DOHH2 (cell line): Measurements from ENCODE around the gene PRDM16.

Experiments
- H3F3A ChIP-seq: fragments of 200-600 bp; sonication (generic), shearing (Covaris generic); 2 replicates; pipeline ENCODE4 v1.6.0; 2016; ENCODE audit warnings: antibody characterized with exemption, mild to moderate bottlenecking; ENCODE audit not compliant: control insufficient read depth, insufficient read depth
- H3K27ac ChIP-seq: fragments of 200-600 bp; sonication (generic); 2 replicates; pipeline ENCODE4 v1.5.1; 2014; ENCODE audit warnings: low read depth, mild to moderate bottlenecking, low read length, moderate library complexity
- H3K27me3 ChIP-seq: fragments of 200-600 bp; sonication (generic); 2 replicates; pipeline ENCODE4 v1.6.1; 2014; ENCODE audit warnings: mild to moderate bottlenecking, low read length, mixed read lengths; ENCODE audit not compliant: control insufficient read depth
- H3K36me3 ChIP-seq: fragments of 200-600 bp; sonication (generic); 2 replicates; pipeline ENCODE4 v1.6.1; 2014; ENCODE audit warnings: mild to moderate bottlenecking, low read length, moderate library complexity, mixed read lengths; ENCODE audit not compliant: control insufficient read depth
- H3K4me1 ChIP-seq: fragments of 200-600 bp; sonication (generic); 2 replicates; pipeline ENCODE4 v1.6.1; 2014; ENCODE audit warnings: mild to moderate bottlenecking, low read length, mixed read lengths; ENCODE audit not compliant: control insufficient read depth
- H3K4me2 ChIP-seq: fragments of 200-600 bp; sonication (generic); 2 replicates; pipeline ENCODE4 v1.6.0; 2014; ENCODE audit warnings: mild to moderate bottlenecking, low read length, moderate library complexity
- H3K4me3 ChIP-seq: fragments of 200-600 bp; sonication (generic); 2 replicates; pipeline ENCODE4 v1.5.1; 2014; ENCODE audit warnings: mild to moderate bottlenecking, low read length, mixed read lengths
- H3K79me2 ChIP-seq: fragments of 200-600 bp; sonication (generic); 2 replicates; pipeline ENCODE4 v1.6.1; 2014; ENCODE audit warnings: mild to moderate bottlenecking, low read length, mixed read lengths; ENCODE audit not compliant: control insufficient read depth
- H3K9me2 ChIP-seq: fragments of 200-600 bp; sonication (generic); replicated peaks from 2 replicates; pipeline ENCODE4 v1.6.1; 2014; ENCODE audit warnings: mild to moderate bottlenecking, low read length, mixed read lengths; ENCODE audit not compliant: control insufficient read depth
- H3K9me3 ChIP-seq: fragments of 200-600 bp; sonication (generic); 2 replicates; pipeline ENCODE4 v1.6.1; 2014; ENCODE audit warnings: antibody characterized with exemption, low read length, mixed read lengths; ENCODE audit not compliant: control insufficient read depth, insufficient read depth
- H4K20me1 ChIP-seq: fragments of 200-600 bp; sonication (generic); 2 replicates; pipeline ENCODE4 v1.6.0; 2014; ENCODE audit warnings: low read depth, mild to moderate bottlenecking, antibody characterized with exemption, low read length, moderate library complexity; ENCODE audit not compliant: control insufficient read depth, insufficient read depth
- CTCF ChIP-seq: fragments of 200-600 bp; sonication (generic); IDR thresholded peaks from one replicate; pipeline ENCODE4 v1.5.1; 2014; ENCODE audit warnings: antibody characterized with exemption, mild to moderate bottlenecking, low read depth, low read length; ENCODE audit not compliant: poor library complexity, severe bottlenecking
- EZH2phosphoT487 ChIP-seq: fragments of 200-600 bp; sonication (generic); IDR thresholded peaks from 2 replicates; pipeline ENCODE4 v1.6.1; 2017; ENCODE audit warnings: borderline replicate concordance, mild to moderate bottlenecking, antibody characterized with exemption, low read length, moderate library complexity, mixed read lengths

PRDM16 gene

GRCh38 chr1:3419415-3420204, 350.6 kb downstream of the PRDM16 start:
- H3K4me2 ChIP-seq, result no peak overlapping the region
- TF ChIP-seq CTCF (no peak), EZH2phosphoT487 (no peak)
- no peaks in the 10 kb centered on the region for H3K4me1 ChIP-seq
- no peak overlapping the region for H3K27ac ChIP-seq
- H3F3A ChIP-seq, result no peaks in the 10 kb centered on the region
- no peaks in the 10 kb centered on the region for H3K79me2 ChIP-seq
- no peaks in the 10 kb centered on the region for H3K9me2 ChIP-seq
- H3K27me3 ChIP-seq, result no peaks in the 10 kb centered on the region
- H4K20me1 ChIP-seq, result no peaks in the 10 kb centered on the region
- peaks cover 15% of the 10 kb centered on the region; the same call in 1 of the 2 replicates for H3K9me3 ChIP-seq
- H3K4me3 ChIP-seq, result no peak overlapping the region
- H3K36me3 ChIP-seq, result no peaks in the 10 kb centered on the region

- Histone ChIP-seq H3K36me3 (no peaks in the 10 kb centered on the region), H4K20me1 (no peaks in the 10 kb centered on the region), H3K79me2 (no peaks in the 10 kb centered on the region), H3K9me3 (peaks cover 15% of the 10 kb centered on the region; the same call in 1 of the 2 replicates), H3K27me3 (no peaks in the 10 kb centered on the region), H3K9me2 (no peaks in the 10 kb centered on the region), H3K4me3 (no peak overlapping the region), H3K27ac (no peak overlapping the region), H3K4me1 (no peaks in the 10 kb centered on the region), H3F3A (no peaks in the 10 kb centered on the region), H3K4me2 (no peak overlapping the region)
- TF ChIP-seq CTCF (no peak), EZH2phosphoT487 (no peak)
Observed at GRCh38 chr1:3420218-3420951, 351.4 kb downstream of the PRDM16 start.

GRCh38 chr1:3422638-3423037, 353.6 kb downstream of the PRDM16 start:
- no peak overlapping the region for H3K4me3 ChIP-seq
- no peaks in the 10 kb centered on the region for H3K79me2 ChIP-seq
- H3F3A ChIP-seq, result no peaks in the 10 kb centered on the region
- no peak overlapping the region for H3K4me2 ChIP-seq
- TF ChIP-seq CTCF, result no peak
- no peak overlapping the region for H3K27ac ChIP-seq
- H3K9me3 ChIP-seq, result no peaks in the 10 kb centered on the region
- H3K9me2 ChIP-seq, result no peaks in the 10 kb centered on the region
- H3K4me1 ChIP-seq, result no peaks in the 10 kb centered on the region
- no peaks in the 10 kb centered on the region for H3K36me3 ChIP-seq
- H3K27me3 ChIP-seq, result no peaks in the 10 kb centered on the region
- no peaks in the 10 kb centered on the region for H4K20me1 ChIP-seq
